ENCODE measurements around the gene EIF4H. TPM values are rescaled to one million over a fixed set of nuclear protein-coding genes. Genes with fewer than 3 reads are reported as not detected.

The EIF4H gene
- total and polyA plus RNA-seq, 3 donors from 2014 or later: 142 to 217 (median 157) TPM

DNA sequence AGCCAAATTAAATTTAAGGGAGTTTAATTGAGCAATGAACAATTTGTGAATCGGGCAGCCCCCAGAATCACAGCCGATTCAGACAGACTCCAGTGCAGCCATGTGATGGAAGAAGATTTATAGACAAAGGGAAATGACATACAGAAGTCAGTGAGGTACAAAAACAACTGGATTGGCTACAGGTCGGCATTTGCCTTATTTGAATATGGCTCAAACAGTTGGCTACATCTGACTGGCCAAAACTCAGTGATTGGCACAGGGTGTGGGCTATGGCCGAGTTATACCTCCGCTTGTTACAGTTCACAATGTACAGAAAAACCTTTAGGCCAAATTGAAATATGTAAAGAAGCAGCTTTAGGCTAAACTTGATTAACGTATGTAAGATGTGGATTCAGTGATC is 30.8 kb upstream of the EIF4H start:
- H3K27ac ChIP-seq: no peak overlapping the region
- H3K36me3 ChIP-seq (ENCODE audit: low read depth, missing control alignments): no peaks in the 10 kb centered on the region
- no peak for DNase-seq
- intact Hi-C loops (cut with DNase I; ENCODE audit: low total_unique reads): no loop called here
- no peak overlapping the region for H3K4me3 ChIP-seq
- TF ChIP-seq POLR2A (IDR thresholded peaks at IDR 0.05): no peak
- TF ChIP-seq, protein P1, sequence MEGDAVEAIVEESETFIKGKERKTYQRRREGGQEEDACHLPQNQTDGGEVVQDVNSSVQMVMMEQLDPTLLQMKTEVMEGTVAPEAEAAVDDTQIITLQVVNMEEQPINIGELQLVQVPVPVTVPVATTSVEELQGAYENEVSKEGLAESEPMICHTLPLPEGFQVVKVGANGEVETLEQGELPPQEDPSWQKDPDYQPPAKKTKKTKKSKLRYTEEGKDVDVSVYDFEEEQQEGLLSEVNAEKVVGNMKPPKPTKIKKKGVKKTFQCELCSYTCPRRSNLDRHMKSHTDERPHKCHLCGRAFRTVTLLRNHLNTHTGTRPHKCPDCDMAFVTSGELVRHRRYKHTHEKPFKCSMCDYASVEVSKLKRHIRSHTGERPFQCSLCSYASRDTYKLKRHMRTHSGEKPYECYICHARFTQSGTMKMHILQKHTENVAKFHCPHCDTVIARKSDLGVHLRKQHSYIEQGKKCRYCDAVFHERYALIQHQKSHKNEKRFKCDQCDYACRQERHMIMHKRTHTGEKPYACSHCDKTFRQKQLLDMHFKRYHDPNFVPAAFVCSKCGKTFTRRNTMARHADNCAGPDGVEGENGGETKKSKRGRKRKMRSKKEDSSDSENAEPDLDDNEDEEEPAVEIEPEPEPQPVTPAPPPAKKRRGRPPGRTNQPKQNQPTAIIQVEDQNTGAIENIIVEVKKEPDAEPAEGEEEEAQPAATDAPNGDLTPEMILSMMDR (IDR thresholded peaks at IDR 0.05): no peak
- no peaks in the 10 kb centered on the region for H3K9me3 ChIP-seq
- H3K4me1 ChIP-seq: no peaks in the 10 kb centered on the region
- 75 to 76% methylated on average over 6 of the region's 6 CpGs for WGBS, 2 donors
- H3K27me3 ChIP-seq: no peaks in the 10 kb centered on the region

DNA sequence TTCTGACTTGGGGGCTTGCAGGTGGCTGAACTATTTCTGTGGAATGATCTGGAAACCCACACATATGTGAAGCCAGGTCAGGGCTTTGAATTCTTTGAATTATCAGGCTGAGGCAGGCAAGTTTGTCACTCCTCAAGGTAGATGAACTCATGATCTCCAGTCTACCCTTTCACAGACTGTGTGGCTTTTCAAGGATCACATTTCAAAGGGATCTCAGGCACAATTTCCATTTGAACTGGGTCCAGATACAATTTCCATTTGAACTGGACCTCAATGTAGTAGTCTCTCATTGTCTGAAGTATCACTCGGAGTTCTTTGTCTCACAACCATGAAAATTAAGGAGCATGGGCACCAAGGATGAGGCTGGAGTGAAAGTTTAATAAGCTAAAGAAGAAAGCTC is 25.7 kb upstream of the EIF4H start:
- Histone ChIP-seq H3K9me3 (no peaks in the 10 kb centered on the region), H3K4me1 (no peaks in the 10 kb centered on the region), H3K27me3 (no peaks in the 10 kb centered on the region), H3K4me3 (no peak overlapping the region), H3K36me3 (ENCODE audit: low read depth, missing control alignments) (no peaks in the 10 kb centered on the region), H3K27ac (no peak overlapping the region)
- TF ChIP-seq, protein P1 (IDR thresholded peaks at IDR 0.05): no peak
- no peak for TF ChIP-seq POLR2A (IDR thresholded peaks at IDR 0.05)
- DNase-seq: no peak
- WGBS, 2 donors: 93 to 100% methylated on average over 1 of the region's 1 CpG
- intact Hi-C loops (cut with DNase I; ENCODE audit: low total_unique reads): no loop called here

DNA sequence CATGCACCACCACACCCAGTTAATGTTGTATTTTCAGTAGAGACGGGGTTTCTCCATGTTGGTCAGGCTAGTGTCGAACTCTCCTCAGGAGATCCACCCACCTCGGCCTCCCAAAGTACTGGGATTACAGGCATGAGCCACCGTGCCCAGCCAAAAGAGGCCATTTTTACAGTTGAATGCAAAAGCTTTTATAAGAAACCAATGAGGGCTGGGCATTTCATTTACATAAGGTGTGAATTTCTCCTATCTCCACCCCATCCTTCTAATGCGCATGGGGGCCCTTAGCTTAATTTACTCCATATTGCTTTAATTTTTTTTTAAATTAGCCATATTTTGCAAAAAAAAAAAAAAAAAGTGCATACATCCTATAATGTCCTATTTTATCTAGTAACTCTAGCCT is 25.1 kb upstream of the EIF4H start:
- TF ChIP-seq POLR2A (IDR thresholded peaks at IDR 0.05): no peak
- TF ChIP-seq, protein P1 (IDR thresholded peaks at IDR 0.05): no peak
- H3K9me3 ChIP-seq: no peaks in the 10 kb centered on the region
- DNase-seq: no peak
- no peak overlapping the region for H3K27ac ChIP-seq
- no peaks in the 10 kb centered on the region for H3K27me3 ChIP-seq
- 97 to 98% methylated on average over 5 of the region's 5 CpGs for WGBS, 2 donors
- intact Hi-C loops (cut with DNase I; ENCODE audit: low total_unique reads): no loop called here
- no peak overlapping the region for H3K4me3 ChIP-seq
- no peaks in the 10 kb centered on the region for H3K36me3 ChIP-seq (ENCODE audit: low read depth, missing control alignments)
- no peaks in the 10 kb centered on the region for H3K4me1 ChIP-seq

DNA sequence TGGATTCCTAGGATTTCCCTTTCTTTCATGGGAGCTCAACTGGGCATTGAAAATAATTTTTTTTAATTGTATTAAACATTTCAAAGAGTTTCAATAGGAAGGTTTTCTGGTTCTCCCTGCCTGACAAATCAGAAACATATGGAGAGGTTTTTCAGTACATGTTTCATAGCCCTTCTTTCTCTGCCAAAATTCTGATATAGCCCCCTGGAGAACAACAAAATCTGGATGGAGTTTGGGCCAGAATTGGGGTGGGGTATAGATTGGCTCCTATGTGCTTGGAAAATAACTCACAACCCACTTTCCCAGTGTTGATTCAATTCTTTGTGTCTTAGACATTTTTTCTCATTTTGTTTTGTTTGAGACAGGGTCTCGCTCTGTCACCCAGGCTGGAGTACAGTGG is 24.6 kb upstream of the EIF4H start:
- no peak for DNase-seq
- intact Hi-C loops (cut with DNase I; ENCODE audit: low total_unique reads): no loop called here
- H3K27ac ChIP-seq: no peak overlapping the region
- no peaks in the 10 kb centered on the region for H3K9me3 ChIP-seq
- no peaks in the 10 kb centered on the region for H3K27me3 ChIP-seq
- TF ChIP-seq, protein P1 (IDR thresholded peaks at IDR 0.05): no peak
- TF ChIP-seq POLR2A (IDR thresholded peaks at IDR 0.05): no peak
- H3K36me3 ChIP-seq (ENCODE audit: low read depth, missing control alignments): no peaks in the 10 kb centered on the region
- 96 to 100% methylated on average over 1 of the region's 1 CpG for WGBS, 2 donors
- no peaks in the 10 kb centered on the region for H3K4me1 ChIP-seq
- no peak overlapping the region for H3K4me3 ChIP-seq

DNA sequence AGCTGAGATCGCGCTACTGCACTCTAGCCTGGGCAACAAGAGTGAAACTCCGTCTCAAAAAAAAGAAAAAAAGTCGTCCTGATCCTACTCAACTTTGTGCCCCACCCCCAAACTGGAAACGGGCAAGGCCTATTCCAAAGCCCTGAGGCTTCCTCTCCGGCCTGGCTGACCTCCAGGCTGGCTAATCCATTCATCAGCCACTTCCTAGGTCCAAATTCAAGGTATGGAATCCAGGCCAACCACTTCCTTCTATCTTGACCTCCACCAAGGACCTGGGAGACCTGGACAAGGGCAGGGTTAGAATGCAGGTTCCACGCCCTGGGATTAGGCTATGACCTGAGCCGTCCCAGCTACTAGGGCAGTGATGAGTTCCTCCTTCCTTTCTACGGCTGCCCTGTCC is 20.4 kb upstream of the EIF4H start:
- 85 to 89% methylated on average over 9 of the region's 9 CpGs for WGBS, 2 donors
- H3K4me1 ChIP-seq: no peaks in the 10 kb centered on the region
- H3K27ac ChIP-seq: no peak overlapping the region
- H3K36me3 ChIP-seq (ENCODE audit: low read depth, missing control alignments): no peaks in the 10 kb centered on the region
- no peak overlapping the region for H3K4me3 ChIP-seq
- no peak for DNase-seq
- intact Hi-C loops (cut with DNase I; ENCODE audit: low total_unique reads): no loop called here
- H3K27me3 ChIP-seq: no peaks in the 10 kb centered on the region
- H3K9me3 ChIP-seq: no peaks in the 10 kb centered on the region
- no peak for TF ChIP-seq POLR2A (IDR thresholded peaks at IDR 0.05)
- TF ChIP-seq, protein P1 (IDR thresholded peaks at IDR 0.05): no peak
